HG03097 (cell line): ENCODE results near the gene WSB2.
A peak's percentile ranks its signal among the peaks of the same experiment; 100 is the strongest.
"Not testable (repeated sequence)": the region's sequence is repeated elsewhere in the genome, so short reads cannot be mapped to it uniquely, and the experiment has no call there.

Experiments
- ATAC-seq: cut with Tn5 transposase; IDR thresholded peaks from one replicate; pipeline ENCODE4 v1.9.1; 2021; ENCODE audit not compliant: unreplicated experiment, low FRiP score

The WSB2 gene

DNA sequence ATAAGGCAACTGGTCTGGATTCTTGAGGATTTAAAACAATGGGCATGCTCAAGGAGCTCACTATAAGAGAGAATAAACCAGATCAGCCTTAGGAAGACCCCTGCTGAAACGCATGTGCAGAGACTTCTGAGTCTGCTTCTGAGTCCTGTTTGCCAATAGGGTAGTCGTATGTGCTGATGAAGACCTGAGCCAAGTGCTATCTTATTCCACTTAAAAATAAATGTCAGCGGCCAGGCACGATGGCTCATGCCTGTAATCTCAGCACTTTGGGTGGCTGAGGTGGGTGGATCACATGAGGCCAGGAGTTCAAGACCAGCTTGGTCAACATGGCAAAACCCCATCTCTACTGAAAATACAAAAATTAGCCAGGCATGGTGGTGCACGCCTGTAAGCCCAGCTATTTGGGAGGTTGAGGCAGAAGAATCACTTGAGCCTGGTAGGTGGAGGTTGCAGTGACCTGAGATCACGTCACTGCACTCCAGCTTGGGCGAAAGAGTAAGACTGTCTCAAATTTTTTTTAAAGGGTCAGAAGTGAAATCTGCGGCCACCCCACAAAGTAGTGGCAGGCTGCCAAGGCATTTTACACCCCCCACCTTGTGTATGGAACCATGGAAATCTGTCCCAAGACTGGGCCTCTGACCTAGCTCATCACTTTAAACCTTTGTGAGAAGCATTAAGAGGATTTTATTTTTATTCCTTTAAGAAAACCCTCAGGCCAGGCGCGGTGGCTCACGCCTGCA is 24.1 kb downstream of the WSB2 start:
- no peak for ATAC-seq

DNA sequence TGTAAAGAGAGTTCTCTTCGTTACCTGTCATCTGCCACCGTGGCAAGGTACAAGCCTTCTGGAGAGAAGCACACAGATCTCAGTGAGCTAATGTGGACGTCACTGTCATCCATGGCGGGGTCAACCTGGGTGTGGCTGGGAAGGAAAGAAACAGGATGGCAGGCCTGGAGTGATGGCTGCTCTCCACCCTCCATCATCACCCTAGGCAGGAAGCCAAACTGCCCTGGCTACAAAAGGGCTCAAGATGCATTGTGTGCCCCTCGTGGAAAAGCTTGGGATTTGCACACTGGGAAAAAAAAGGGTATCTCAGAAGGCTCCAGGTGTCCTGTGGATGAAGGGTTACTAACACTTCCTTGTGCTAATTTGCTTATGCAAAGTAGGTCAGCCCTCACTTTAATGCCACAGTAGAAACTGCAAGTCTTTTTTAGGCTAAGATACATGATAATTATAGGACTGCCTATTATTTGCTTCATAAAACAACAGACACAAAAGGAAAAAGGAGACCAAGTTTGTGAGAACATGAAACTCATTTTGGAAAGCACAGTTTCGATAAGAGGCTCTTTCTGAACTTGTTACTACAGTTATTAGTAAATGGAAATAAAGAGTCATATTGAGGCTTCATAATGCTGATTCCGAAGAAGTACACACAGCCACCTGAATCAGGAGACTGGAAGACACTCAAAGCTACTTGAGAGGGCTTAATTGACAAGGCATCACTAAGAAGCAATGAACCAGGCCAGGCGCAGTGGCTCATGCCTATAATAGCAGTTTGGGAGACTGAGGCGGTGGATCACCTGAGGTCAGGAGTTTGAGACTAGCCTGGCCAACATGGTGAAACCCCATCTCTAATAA is 25.6 kb downstream of the WSB2 start:
- ATAC-seq: peak; percentile 69

DNA sequence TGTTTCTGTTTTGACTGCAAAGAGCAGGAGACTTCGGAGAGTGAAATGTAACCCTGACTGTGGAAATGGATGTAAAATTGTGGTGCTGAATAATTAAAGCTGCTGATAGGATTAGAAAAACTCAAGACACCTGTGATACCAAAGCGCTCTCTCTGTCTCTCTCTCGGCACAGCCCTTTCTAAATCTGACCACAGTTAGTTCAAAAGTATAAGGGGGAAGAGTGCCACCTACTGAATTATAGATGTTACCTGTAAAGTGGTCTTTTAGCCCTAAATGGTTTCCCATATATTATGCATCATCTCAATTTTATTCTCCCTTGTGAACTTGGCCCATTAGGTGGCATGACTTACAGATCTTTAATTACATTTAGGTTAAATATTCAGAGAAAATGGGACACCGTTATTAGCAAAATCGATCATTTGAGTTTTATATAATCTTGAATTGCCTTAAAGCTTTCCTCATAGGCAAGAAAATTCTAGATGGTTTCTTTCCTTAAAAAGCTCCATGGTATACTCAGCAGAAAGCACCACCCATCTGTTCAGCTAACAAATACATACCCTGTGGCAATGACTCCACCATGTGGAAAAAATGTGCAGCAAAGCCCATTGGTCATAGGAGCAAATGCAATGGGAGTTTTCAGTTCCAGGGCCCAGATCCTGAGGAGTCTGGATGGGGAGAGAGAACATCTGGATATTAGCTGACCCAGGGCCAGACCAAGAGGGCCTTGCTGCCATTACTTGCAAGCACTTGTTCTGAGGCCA is 26.4 kb downstream of the WSB2 start:
- no peak for ATAC-seq

DNA sequence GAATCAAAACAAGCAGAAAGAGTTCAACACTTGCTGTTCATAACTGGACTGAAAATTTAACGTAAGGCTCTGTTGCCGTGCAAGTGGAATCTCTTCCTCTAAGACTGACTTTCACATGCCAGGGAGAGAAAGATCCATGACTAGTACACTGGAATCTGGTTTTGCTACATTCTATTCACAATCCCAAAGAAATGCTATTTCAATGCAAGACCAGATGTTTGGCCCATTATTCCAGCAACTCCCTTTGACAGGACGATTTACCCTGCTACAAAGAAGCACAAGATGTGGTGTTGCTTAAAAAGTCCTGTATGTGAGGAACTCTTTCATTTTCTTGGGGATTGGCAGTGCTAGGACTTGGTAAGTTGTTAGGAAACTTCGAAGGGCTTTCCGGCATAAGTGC is 27.1 kb downstream of the WSB2 start:
- ATAC-seq: no peak

DNA sequence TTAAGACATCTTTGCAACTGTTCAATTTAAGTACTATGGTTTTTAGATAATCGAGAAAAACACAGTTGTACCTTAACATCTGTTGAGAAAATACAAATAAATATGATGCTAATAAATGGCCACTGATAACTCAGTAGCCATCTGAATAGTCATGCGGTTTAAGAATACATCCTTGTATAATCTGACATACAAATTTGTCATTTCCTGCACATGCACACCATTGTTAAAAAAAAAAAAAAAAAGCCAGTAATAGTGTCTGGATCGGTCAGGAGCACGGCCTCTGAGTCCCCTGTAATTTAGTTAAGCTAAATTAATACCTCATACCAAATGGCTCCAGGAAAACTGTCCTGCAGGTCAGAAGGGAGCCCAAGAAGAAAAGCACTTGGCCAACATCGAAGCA is 27.7 kb downstream of the WSB2 start:
- no peak for ATAC-seq

DNA sequence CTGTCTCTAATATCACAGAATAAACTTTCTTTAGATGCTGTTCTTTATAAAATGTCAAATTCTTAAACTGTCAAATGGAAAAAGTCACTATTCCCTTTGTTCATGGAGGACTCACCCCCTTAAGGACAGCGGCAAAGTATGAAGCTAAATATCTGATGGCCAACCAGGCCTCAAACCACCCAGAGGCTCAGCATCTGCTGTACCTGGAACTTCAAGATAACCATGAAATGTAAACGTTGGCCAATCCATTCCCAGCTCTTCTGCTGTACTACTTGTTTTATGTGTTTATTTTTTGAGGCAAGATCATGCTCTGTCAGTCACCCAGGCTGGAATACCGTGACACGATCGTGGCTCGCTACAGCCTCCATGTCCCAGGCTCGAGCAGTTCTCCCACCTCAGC is 28.8 kb downstream of the WSB2 start:
- no peak for ATAC-seq

DNA sequence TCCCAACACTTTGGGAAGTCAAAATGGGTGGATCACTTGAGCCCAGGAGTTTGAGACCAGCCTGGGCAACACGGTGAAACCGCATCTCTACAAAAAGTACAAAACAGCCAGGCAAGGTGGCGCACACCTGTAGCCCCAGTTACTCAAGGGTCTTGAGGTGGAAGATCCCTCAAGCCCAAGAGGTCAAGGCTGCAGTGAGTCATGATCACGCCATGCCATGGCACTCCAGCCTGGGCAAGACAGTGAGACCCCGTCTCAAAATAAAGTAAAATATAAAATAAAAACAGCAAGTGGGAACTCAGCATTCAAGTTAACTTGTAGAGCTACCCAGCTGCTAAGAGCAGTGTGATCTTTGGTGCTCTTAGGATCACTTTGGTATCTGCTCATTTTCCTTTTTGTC is 31.8 kb downstream of the WSB2 start:
- no peak for ATAC-seq

DNA sequence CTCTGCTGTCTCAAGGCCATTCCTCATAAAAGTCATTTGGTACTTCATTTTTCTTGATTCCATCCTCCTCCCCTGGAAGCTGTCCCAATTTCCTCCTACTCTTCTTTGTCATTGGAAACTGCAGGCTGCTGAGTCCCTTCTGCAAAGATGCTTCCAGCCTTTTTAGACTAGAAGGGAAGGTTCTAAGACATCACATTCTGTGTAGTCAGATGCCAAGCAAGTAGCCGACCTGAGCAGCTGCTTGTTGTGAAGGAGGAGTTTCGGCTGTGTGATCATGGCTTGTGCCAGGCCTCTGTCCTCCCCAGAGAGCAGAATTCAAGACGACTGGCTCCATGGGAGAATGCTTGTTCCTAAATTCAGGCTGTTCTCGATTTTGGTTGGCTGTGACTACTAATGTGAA is 35.8 kb downstream of the WSB2 start:
- no peak for ATAC-seq

DNA sequence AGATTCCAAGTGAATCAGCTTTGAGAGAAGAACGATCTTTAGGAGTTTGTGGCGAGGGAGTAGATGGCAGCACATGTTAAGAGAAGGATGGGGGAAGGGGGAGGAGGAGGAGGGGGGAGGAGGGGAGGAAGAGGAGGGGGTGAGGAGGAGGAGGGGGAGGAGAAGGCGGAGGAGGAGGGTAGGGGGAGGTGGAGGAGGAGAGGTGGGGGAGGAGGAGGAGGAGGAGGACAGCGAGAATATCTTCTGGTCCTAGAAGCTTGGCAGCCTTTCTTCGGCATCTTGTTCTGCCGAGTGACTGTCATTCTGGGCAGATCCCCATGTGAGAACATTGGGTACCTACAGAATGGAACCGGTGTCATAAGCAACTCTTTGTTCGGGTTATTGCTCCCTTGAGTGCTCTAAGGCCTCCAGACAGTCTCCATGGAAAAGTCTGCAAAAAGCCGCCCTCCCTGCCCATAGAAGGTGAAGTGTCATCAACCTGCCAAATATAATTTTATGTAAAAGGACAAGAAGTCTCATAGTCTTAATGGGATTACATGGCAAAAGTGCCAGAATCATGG is 37.6 kb downstream of the WSB2 start:
- ATAC-seq: no peak

DNA sequence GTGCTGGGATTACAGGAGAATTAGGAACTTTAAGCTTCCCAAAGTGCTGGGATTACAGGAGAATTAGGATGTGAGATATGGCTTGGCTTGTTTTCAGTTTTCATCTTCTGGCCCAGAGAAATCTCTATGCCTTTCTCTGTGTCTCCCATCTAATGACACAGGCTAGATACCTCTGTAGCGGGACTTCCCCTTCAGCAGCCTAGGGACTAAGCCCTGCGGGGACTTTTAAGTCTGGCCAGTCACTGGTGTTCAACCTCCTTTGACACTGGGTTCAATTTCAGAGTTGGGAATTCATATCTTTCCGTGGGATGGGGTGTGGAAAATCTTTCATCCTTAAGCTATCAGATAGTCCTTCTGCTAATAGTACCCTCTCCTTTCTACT is 38.3 kb downstream of the WSB2 start:
- ATAC-seq: no peak

DNA sequence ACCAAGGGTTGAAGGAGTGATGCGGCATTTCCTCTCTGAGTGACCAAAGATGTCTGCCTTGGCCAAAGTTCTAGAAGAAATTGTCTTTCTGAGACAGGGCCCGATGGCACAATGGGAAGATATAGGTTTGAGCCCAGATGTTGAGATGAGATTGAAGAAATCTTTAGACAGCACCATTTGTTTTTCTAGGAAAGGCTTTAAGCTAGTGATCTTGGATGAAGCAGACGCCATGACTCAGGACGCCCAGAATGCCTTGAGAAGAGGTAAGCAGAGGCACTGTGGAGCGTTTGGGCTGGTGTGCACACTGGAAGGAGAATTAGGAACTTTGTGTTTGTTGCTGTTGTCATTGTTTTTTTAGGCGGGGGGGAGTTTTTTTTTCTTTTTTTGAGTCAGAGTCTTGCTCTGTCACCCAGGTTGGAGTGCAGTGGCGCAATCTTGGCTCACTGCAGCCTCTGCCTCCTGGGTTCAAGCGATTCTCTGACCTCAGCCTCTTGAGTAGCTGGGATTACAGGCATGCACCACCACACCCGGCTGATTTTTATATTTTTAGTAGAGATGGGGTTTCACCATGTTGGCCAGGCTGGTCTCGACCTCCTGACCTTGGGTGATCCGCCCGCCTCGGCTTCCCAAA is 38.8 kb downstream of the WSB2 start:
- not testable (repeated sequence) for ATAC-seq

DNA sequence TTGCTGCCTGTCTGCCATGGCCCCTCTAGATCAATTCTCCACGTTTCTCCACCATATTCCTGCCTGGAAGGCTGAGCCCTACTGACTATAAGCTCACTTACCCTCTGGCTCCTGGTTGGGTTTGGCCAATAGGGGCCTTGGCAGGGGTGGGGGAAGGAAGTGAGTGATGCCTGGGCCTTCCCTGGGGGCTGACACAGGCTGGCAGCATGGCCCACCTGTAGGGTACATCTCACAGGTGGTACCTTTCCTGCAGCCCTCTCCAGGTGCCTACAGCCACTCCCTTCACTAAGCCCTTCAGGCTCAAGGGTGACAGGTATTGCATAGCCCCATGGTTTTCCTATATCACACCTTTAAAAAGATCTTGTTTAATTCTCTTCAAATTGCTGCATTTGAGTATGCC is 40.9 kb downstream of the WSB2 start:
- no peak for ATAC-seq

DNA sequence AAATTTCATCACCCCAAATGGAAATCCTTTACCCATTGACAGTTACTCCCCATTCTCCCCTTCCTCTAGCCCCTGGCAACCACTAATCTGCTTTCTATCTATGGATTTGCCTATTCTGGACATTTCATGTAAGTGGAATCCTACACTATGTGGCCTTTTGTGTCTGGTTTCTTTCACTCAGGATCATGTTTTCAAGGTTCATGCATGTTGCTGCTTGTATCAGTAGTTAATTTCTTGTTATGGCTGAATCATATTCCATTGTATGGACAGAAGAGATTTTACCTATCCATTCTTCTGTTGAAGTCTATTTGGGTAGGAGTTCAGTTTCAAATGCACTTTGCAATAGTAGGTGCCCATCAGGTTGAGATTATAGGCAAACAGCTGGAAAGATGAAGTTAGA is 43.1 kb downstream of the WSB2 start:
- no peak for ATAC-seq

DNA sequence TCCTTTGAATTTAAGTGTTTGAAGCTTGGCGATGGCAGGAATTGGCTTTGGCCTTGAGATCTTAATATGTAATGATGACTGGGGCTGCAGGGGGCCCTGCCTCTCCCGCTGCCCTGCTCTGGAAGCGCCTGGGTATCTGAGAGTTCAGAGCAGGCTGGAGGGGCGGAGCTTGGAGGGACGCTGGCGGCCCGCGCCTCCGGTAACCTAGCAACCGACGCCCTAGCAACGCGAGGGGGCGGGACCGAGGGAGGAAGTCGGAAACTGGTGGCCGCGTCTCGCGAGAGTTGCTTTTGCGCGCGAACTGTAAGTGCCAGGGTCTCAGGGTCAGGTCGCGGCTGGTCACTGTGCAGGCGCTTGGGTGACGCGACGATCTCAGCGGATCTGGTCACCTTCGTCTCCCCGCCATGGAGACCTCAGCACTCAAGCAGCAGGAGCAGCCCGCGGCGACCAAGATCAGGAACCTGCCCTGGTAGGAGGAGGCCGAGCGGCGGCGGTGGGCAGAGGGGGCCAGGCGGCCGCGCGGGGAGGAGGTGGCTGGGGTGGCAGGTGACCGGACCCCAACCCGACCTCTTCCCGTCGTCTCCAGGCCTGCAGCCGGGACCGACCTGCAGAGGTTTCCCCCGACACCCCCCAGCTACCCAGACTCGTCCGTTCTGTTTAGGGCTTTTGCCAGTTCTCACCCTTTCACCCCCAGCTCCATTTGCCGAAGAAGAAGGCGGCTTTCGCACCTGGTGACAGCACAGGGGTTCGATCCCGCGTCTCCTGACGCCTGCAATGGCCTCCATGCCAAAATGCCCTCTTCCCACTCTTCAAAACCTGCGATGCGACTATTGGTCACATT is 44.3 kb downstream of the WSB2 start, which contains the start of gene RFC5:
TSS of gene RFC5 (plus strand) at position 280 of the 841 bp plus-strand sequence. CDS start at position 405, 125 bp downstream.
- peak; percentile 95 for ATAC-seq

DNA sequence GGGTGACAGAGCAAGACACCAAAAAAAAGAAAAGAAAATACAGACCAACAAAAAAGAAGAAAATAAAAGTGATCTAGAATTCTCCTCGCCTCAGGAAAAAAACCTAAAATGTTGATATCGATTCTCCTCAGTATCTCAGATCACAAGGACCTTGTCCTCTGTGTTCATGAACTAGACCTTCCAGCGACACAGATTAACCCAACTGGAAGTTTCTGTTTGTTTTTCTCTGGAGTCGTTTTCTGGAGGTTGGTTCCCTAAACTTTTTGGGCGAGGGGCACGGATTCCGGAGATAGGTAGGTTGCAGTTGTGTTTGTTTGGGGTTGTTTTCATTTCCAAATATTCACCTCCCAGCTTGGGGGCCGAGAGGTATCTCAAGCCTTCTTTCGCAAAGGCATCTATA is 45.0 kb downstream of the WSB2 start:
- no peak for ATAC-seq

DNA sequence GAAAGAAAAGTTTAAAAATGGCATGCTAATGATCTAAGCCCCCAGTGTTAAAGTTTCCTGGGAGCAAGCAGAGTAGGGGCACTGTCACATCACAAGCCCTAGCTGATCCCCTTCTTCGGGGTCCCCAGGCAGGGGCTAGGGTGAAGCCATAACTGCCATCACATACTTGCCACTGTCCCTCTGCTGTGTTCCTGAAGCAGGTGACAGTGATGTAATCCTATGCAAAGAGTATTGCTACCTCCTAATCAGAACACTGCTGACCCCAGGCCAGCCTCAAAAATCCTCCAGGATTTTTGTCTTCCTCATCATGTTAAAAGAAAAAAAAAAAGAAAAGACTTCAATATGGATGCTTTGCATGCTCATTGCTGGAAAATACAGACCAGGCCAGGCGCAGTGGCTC is 45.7 kb downstream of the WSB2 start:
- ATAC-seq: no peak

DNA sequence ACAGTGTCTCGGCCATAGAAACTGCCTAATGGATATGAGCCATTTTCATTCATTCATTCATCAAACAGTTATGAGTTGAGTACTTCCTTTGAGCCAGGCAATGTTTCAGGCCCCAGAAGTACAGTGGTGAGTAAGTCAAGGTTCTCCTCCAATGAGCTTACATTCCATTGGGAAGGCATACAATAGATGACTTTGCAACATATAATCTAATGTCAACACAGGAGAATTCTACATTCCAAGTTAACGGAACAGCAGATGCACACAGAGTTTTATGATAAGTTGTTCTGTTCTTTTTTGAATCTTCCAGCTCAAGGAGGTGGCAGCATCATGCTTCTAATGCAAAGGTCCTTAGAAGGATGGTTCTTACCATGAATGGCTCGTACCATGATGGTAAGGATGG is 47.7 kb downstream of the WSB2 start:
- no peak for ATAC-seq

DNA sequence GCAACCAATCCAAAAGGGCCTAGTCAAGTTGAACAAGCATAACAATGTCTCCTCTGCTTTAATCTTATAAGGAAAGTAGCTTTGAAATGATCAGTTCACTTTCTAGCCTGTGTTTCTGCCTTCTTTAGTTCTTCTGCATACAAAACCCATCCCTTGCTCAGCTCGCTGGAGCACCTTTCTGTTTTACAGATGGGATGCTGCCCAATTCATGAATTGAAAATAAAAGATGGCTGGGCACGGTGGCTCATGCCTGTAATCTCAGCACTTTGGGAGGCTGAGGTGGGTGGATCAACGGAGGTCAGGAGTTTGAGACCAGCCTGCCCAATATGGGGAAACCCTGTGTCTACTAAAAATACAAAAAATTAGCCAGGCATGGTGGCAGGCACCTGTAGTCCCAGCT is 49.0 kb downstream of the WSB2 start:
- no peak for ATAC-seq

DNA sequence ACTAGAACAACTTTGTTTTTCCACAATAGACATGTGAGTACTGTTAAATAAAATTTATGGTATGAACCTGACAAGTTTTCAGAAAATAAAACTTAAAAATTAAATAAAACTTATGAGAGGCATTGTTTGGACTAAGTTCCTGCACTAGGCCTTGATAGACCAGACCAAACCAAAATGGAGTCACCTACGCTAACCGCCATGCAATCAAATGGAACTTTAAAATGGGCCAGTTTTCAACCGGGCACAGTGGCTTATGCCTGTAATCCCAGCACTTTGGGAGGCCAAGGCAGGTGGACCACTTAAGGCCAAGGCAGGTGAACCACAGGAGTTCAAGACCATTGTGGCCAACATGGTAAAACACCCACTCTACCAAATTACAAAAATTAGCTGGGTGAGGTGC is 49.6 kb downstream of the WSB2 start:
- ATAC-seq: no peak

DNA sequence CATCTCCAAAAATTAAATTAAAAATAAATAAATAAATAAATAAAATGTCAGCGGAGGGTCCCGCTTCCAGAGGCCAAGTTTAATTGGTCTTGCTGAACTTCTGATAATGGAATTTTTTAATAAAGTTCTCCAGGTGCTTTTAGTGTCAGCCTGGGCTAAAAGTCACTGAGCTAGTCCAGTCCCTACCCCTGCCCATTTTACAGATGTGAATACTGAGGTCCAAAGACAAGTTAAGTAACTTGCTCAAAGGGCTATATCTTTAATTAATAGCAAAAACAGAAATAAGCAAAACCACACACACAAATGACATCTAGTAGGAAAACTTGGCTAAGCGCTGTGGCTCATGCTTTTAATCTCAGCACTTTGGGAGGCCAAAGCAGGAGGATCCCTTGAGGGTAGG is 50.1 kb downstream of the WSB2 start:
- ATAC-seq: no peak
